OCI-LY7 (cell line): Measurements from ENCODE around the gene GADD45A.

Source experiments
- CTCF ChIP-seq: fragments of 200-600 bp; sonication (generic); conservative IDR thresholded peaks from 2 replicates; pipeline ENCODE4 v1.5.1; 2014; ENCODE audit warnings: mild to moderate bottlenecking, antibody characterized with exemption, low read length, moderate library complexity, mixed read lengths
- EZH2phosphoT487 ChIP-seq: fragments of 200-600 bp; sonication (generic); IDR thresholded peaks from 2 replicates; pipeline ENCODE4 v1.6.1; 2018; ENCODE audit warnings: low read depth, borderline replicate concordance, mild to moderate bottlenecking, mixed run types, antibody characterized with exemption, low read length, moderate library complexity, mixed read lengths

- no peak for TF ChIP-seq CTCF
- no peak for TF ChIP-seq EZH2phosphoT487
These were observed 40.4 kb upstream of the GADD45A start for GRCh38 chr1:67644566-67644965.
